Mononuclear cell (primary cell): ENCODE results near the gene PWWP2B. TPM values are rescaled to one million over a fixed set of nuclear protein-coding genes. Genes with fewer than 3 reads are reported as not detected.

ENCODE experiments used
- H3K27me3 ChIP-seq: 2 replicates; pipeline ENCODE4 v1.6.0; 2011; ENCODE audit warnings: low read length, control low read depth; ENCODE audit not compliant: insufficient read depth
- H3K4me1 ChIP-seq: 2 replicates; pipeline ENCODE4 v1.5.1; 2011; ENCODE audit warnings: mild to moderate bottlenecking, low read length, control low read depth; ENCODE audit not compliant: insufficient read depth
- H3K4me3 ChIP-seq: 2 replicates; pipeline ENCODE4 v1.5.1; 2011; ENCODE audit warnings: mild to moderate bottlenecking, low read length, moderate library complexity
- H3K9me3 ChIP-seq: 2 replicates; pipeline ENCODE4 v1.5.1; 2011; ENCODE audit warnings: low read depth, mild to moderate bottlenecking, control low read depth, low read length
- total RNA-seq: library from RNA; depleted of rRNA; stranded (reverse); fragments of >200 nt; gene quantifications from one replicate; pipeline ENCODE4 v1.2.3, GENCODE V29; 2012

The PWWP2B gene
- total RNA-seq, 1 donor: 17.9 TPM

DNA sequence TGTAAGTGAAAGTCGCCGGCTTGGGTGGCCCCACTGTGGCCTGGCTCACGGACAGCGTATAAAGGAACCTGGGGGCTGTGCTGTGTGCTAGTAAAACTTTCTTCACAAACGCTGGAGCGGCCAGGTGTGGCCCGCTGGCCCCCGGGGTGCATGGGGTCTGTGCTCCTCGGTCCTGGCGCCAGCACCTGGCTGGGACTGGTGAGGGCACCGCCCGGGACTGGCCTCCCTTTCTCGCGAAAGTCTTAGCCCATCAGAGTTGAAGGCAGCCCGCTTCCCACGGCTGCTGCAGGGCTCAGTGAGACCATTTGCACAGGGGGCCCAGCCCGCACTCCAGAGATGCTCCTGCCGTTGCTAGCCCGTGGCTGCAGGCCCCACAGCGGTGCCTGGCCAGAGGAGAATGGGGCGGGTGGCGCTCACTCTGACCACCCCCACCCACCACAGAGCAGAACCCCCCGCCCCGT lies 5.8 kb downstream of the PWWP2B start:
- H3K4me1 ChIP-seq: peaks cover 55% of the 10 kb centered on the region
- H3K9me3 ChIP-seq: no peaks in the 10 kb centered on the region
- no peaks in the 10 kb centered on the region for H3K27me3 ChIP-seq
- H3K4me3 ChIP-seq: no peak overlapping the region

DNA sequence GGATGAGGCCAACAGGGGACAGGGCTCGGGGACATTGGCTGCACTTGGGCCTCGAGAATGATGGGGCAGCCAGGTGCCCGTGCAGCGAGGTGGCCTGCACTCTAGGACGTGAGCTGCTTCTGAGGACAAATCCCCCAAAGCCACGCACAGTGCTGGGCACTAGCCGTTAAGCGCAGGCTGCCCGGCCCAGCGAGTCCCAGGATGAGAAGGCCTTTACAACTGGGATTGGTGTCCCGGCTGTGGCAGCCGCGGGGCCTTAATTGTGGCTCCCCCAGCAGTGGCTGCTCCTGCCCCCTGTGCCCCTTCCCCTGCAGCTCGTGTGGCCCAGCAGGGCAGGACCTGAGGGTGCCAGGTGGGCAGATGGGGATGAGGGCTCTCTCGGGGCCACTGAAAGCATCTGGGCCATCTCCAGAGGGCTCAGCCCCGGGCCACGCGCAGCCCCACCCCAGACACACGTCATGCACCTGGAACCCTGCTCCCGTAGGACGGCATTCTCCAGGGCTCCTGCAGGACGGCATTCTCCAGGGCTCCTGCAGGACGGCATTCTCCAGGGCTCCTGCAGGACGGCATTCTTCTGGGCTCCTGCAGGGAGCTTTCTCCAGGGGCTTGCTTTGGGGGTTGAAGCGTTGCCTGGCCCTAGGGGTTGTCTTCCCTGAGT lies 6.6 kb downstream of the PWWP2B start:
- Histone ChIP-seq H3K4me3 (no peak overlapping the region), H3K4me1 (peaks cover 55% of the 10 kb centered on the region), H3K9me3 (no peaks in the 10 kb centered on the region), H3K27me3 (no peaks in the 10 kb centered on the region)

DNA sequence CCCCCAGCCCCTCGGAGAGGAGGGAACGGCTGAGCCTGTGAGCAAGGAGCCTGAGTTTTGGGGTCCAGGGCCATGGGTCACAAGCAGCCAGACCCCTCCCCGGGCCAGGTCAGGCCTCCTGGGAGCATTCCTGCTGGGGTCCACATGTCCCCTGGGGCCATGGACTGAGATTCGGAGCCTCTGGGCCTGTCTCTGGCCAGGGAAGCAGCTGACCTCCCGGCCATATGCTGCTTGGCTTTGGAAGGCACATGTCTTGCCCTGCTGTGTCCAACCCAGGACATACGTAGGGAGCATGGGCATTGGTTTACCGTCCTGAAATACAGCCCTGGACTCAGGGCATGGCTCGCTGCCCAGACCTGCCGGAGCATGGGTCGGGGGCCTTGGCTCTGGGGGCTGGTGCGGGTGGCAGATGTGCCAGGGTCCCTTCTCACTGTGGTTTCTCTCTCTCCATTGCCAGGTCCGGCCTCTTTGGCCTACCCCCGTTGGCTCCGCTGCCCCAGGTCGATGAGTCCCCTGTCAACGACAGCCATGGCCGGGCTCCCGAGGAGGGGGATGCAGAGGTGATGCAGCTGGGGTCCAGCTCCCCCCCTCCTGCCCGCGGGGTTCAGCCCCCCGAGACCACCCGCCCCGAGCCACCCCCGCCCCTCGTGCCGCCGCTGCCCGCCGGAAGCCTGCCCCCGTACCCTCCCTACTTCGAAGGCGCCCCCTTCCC lies 7.3 kb downstream of the PWWP2B start:
- H3K27me3 ChIP-seq: no peaks in the 10 kb centered on the region
- H3K9me3 ChIP-seq: no peaks in the 10 kb centered on the region
- H3K4me1 ChIP-seq: peaks cover 55% of the 10 kb centered on the region

DNA sequence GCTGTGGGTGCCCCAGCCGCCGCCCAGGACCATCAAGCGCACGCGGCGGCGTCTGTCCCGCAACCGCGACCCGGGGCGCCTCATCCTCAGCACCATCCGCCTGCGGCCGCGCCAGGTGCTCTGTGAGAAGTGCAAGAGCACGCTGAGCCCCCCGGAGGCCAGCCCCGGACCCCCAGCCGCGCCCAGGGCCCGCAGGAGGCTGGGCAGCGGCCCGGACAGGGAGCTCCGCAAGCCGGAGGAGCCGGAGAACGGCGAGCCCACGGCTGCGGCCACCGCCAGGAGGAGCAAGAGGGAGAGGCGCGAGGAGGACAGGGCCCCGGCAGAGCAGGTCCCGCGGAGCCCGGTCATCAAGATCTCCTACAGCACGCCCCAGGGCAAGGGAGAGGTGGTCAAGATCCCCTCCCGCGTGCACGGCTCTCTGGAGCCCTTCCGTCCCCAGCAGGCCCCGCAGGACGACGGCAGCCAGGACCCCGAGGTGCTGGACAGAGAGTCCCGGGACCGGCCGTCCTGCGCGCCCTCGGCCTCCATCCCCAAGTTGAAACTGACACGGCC lies 8.0 kb downstream of the PWWP2B start:
- Histone ChIP-seq H3K27me3 (no peaks in the 10 kb centered on the region), H3K4me3 (no peak overlapping the region), H3K4me1 (peaks cover 49% of the 10 kb centered on the region), H3K9me3 (no peaks in the 10 kb centered on the region)

More for the DNA sequence above, 7.3 kb downstream of the PWWP2B start:
- no peak overlapping the region for H3K4me3 ChIP-seq

DNA sequence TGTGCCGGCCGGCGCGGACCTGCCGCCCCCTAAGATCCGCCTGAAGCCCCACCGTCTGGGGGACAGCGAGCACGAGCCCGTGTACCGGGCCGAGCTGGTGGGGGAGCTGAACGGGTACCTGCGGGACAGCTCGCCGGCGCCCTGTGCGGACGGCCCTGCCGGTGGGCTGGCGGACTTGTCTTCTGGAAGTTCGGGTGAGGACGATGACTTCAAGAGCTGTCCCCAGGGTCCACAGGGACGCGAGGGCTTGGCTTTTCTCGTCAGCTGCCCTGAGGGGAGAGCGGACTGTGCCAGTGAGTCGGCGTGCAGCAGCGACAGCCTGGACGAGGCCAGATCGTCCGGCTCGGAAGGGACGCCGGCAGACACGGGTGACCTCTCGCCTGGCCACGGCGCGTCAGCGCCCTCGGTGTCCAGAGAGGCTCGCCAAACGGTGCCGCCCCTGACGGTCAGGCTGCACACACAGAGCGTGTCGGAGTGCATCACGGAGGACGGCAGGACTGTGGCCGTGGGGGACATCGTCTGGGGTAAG lies 8.5 kb downstream of the PWWP2B start:
- Histone ChIP-seq H3K27me3 (no peaks in the 10 kb centered on the region), H3K9me3 (no peaks in the 10 kb centered on the region), H3K4me1 (peaks cover 46% of the 10 kb centered on the region), H3K4me3 (no peak overlapping the region)

DNA sequence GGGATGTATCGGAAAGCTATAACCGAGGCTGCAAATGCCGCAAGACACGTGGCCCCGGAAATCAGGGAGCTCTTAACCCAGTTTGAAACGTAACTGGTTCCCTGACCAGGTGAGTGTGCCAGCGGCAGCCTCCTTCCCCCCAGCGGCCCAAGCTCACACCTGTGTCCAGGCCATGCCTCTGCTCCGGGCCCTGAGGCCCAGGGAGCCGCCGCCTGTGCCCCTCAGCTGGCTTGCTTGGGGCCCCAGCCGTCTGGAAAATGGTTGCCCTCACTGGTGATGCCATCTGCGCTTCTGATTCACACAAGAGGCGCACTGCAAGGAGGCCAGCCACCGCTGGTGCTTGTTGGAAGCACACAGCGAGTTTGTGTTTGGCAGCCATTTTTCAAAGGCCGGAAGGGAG lies 9.2 kb downstream of the PWWP2B start:
- H3K9me3 ChIP-seq: no peaks in the 10 kb centered on the region

DNA sequence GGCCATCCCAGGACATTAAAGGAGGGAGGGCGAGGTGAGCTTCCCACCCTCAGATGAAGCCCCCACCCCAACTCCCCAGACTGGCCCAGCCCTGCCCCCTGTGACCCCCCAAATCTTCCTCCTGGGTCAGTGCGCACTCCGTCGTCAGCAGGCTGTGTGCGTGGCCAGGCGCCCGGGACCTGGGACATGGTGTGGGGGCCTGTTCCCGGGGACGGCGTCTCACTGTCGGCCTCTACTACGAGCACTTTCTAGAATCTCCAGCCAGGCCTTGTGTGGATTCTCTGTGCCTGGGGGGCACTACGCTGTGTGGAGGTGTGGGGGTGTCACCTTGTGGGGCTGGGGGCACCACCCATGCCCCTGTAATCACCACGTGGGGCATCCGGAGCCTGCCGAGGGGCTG lies 9.8 kb downstream of the PWWP2B start:
- no peaks in the 10 kb centered on the region for H3K9me3 ChIP-seq
- peaks cover 46% of the 10 kb centered on the region for H3K4me1 ChIP-seq
- no peaks in the 10 kb centered on the region for H3K27me3 ChIP-seq
- H3K4me3 ChIP-seq: no peak overlapping the region

More for the DNA sequence above, 9.2 kb downstream of the PWWP2B start:
- Histone ChIP-seq H3K4me1 (peaks cover 46% of the 10 kb centered on the region), H3K27me3 (no peaks in the 10 kb centered on the region), H3K4me3 (no peak overlapping the region)

DNA sequence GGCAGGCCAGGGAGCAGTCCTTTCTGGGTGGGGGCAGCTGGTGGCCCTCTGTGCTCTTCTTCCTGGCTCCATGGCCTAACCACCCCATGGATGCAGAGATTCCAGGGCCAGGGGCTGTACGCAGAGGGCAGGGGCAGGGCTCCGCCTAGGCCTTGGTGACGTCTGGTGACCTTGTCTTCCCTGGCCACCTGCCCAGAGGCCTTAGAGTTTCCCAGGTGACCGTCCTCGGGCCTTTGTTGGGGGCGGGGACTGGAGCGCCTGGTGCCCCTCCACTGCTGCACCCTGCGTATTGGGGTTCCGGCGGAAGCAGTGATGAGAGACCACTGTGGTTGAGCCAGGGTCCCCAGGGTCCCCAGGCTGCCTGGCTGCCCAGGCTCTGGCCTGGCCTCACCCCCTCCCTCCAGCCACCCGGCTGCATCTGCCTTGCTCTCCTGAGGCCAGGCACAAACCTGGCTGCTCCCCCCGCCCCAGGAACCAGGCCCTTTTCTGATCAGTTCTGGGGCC lies 10.3 kb downstream of the PWWP2B start:
- Histone ChIP-seq H3K4me1 (peaks cover 46% of the 10 kb centered on the region), H3K27me3 (no peaks in the 10 kb centered on the region), H3K4me3 (no peak overlapping the region), H3K9me3 (no peaks in the 10 kb centered on the region)

DNA sequence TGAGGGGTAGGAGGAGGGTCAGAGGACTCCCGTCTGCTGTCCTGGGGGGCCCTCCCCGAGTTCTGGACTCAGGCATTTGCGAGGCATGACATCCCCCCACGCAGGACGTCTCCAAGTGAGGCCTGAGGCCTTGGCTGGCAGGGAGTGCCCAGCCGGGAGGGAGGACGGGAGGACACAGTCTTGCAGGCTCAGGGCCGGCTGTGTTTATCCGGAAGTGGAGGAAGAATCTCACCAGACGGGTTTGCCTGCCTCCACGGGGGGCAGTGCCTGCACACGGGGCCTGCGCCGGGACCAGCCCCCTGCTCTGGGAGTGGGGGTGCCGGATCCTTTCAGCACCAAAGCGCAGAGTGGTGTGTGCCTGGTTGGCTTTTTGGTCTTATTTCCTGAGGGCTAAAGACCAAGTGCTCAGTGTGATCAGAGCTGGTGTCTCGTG lies 10.9 kb downstream of the PWWP2B start:
- Histone ChIP-seq H3K4me3 (no peak overlapping the region), H3K27me3 (no peaks in the 10 kb centered on the region), H3K9me3 (no peaks in the 10 kb centered on the region), H3K4me1 (peaks cover 50% of the 10 kb centered on the region)

DNA sequence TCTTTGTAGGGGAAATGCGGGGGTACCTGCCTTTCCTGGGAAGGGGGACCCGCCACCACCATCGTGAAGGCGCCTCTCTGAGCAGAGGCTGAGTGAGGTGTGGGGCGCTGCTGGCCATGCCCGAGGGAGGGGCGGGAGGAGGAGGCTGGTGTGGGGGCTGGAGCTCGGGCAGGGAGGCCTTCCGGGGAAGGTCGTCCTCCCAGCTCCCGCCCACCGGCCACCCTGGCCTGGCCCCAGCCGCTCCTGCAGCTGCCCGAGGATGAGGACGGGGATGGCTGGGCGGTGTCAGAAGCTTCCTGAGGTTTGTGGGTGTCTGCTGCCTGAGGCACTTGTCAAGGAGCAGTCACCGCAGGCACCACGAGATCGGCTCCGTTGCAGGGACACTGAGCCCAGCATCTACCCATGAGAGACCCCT lies 11.4 kb downstream of the PWWP2B start:
- no peaks in the 10 kb centered on the region for H3K9me3 ChIP-seq
- H3K4me3 ChIP-seq: no peak overlapping the region
- H3K27me3 ChIP-seq: no peaks in the 10 kb centered on the region
- peaks cover 55% of the 10 kb centered on the region for H3K4me1 ChIP-seq

DNA sequence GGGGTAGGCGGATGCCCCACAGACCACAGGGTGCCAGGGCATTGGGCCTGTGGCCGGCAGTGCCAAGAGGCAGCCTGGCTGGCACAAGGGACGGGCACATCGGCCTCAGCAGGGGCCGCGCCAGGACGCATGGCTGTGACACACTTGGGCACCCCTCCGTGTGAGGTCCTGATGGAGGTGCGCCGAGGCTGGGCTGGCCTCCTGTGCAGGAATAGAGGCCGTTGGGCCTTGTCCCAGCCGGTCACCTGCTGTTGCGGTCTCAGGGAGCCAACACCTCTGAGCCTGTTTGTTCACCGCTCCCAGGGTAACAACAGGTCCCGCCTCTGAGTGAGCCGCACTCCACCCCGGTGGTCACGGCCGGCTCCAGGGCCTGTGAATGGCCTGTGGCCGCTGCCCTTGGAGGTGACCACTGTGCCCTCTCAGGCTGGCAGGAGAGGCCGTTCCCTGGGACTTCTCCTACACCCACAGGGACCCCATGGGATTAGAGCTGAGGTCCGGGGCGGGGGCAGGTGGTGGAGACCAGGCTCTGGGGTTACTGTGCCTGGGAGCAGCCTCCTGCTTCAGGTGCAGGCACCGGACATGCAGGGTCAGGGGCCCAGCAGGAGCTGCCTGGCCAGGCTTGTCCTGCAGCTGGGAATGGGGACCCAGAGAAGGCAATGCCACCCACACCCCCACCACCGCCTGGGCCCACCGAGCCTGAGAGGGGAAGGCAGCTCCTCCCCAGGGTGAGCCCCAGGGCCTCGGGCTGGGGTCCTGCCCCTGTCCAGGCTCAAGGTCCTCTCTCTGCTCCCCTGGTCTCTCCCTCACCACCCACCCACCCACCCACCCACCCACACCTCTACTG lies 12.0 kb downstream of the PWWP2B start:
- no peak overlapping the region for H3K4me3 ChIP-seq
- H3K27me3 ChIP-seq: no peaks in the 10 kb centered on the region
- peaks cover 57% of the 10 kb centered on the region for H3K4me1 ChIP-seq
- no peaks in the 10 kb centered on the region for H3K9me3 ChIP-seq

DNA sequence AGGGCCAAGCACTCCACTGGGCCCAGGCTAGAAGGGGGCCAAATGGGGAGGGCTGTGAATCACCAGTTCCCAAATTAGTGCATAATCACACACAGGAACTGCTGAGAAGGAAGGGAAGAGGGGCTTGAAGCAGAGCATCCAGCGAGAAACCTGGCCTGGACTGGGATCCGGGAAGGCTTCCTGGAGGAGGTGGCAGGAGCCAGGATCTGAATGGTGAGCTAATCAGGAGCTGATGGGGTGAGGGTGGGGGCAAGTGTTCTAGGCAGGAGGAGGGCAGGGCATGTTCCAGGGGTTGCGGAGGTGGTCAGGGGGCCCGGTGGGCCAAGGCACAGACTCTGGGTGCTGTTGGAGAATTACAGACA lies 12.6 kb downstream of the PWWP2B start:
- H3K4me3 ChIP-seq: no peak overlapping the region
- no peaks in the 10 kb centered on the region for H3K27me3 ChIP-seq
- peaks cover 57% of the 10 kb centered on the region for H3K4me1 ChIP-seq
- no peaks in the 10 kb centered on the region for H3K9me3 ChIP-seq

DNA sequence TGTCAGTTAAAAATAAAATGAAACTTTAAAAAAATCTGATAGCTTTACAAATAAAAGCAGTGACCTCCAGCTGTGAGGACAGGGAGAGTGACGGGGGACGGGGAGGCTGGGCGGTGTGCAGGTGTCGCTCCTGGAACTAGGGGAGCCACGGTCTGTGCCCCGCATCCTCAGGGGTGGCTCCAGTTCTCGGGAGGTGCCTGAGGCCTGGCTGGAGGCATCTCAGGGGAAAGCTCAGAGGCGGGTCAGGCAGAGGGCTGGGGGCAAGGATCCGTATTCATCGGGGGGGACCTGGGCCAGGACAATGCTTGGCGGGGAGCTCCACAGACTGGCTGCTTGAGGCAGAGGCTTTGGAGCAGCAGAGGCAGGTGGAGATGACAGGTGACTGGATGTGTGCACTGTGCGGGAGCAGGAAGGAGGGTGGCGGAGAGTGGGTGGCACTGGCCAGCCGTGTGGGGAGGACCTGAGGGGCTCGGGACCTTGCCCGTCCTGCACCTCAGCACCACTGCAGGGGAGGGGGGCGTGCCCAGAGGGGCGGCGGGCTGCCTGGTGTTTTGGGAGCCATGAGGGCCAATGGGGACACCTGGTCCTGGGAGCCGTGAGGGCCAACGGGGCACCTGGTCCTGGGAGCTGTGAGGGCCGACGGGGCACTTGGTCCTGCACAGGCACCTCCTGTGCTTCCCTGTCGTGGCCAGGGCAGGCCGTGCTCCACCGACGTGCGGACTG lies 13.2 kb downstream of the PWWP2B start:
- Histone ChIP-seq H3K9me3 (no peaks in the 10 kb centered on the region), H3K4me1 (peaks cover 57% of the 10 kb centered on the region), H3K27me3 (no peaks in the 10 kb centered on the region), H3K4me3 (no peak overlapping the region)
